PC-3 (cell line): ENCODE data around the gene FALEC. TPM values are rescaled to one million over a fixed set of nuclear protein-coding genes. Genes with fewer than 3 reads are reported as not detected.

Source experiments
- ATAC-seq: fragments of 200-7000 bp; cut with Tn5 transposase; 2 replicates; pipeline ENCODE4 v1.9.1; 2020; ENCODE audit warnings: mild to moderate bottlenecking, moderate library complexity
- BruUV-seq: library from RNA; stranded (reverse); fragments of 400-500 nt; replicated peaks from 2 replicates; lab custom pipeline; 2021; lab: Mats Ljungman, UMichigan
- CTCF ChIA-PET: fragments of 300-600 bp; sonication (Branson Sonifier 250); formaldehyde crosslinking; loops from one replicate; lab custom pipeline; 2022; ENCODE audit warnings: antibody characterized with exemption; lab: Charles Lee
- POLR2A ChIA-PET: fragments of 300-600 bp; sonication (Branson Sonifier 250); formaldehyde crosslinking; loops from one replicate; lab custom pipeline; 2022; ENCODE audit warnings: antibody characterized with exemption; ENCODE audit not compliant: unreplicated experiment; lab: Charles Lee
- DNase-seq: peaks from one replicate; pipeline ENCODE4 v3.0.0-alpha.2; 2015
- H2AFZ ChIP-seq: fragments of 300-600 bp; sonication (generic); 2 replicates; pipeline ENCODE4 v1.6.0; 2016; ENCODE audit warnings: antibody characterized with exemption, low read length
- H3F3A ChIP-seq: fragments of 300-600 bp; sonication (generic); one replicate; pipeline ENCODE4 v1.6.0; 2017; ENCODE audit warnings: antibody characterized with exemption, low read length, control low read depth, mild to moderate bottlenecking; ENCODE audit not compliant: unreplicated experiment
- H3K27ac ChIP-seq: fragments of 300-600 bp; sonication (generic); 2 replicates; pipeline ENCODE4 v1.5.1; 2016; ENCODE audit warnings: mild to moderate bottlenecking, low read length
- H3K27me3 ChIP-seq: fragments of 300-600 bp; sonication (generic); 2 replicates; pipeline ENCODE4 v1.6.1; 2016; ENCODE audit warnings: low read length, mixed read lengths
- H3K36me3 ChIP-seq: fragments of 300-600 bp; sonication (generic); 2 replicates; pipeline ENCODE4 v1.6.1; 2016; ENCODE audit warnings: low read depth, mixed run types, low read length, mixed read lengths
- H3K4me1 ChIP-seq: fragments of 300-600 bp; sonication (generic); 2 replicates; pipeline ENCODE4 v1.5.1; 2016; ENCODE audit warnings: low read length; ENCODE audit not compliant: insufficient read depth
- H3K4me2 ChIP-seq: fragments of 300-600 bp; sonication (generic); 2 replicates; pipeline ENCODE4 v1.6.0; 2016; ENCODE audit warnings: low read length
- H3K4me3 ChIP-seq: fragments of 300-600 bp; sonication (generic); 2 replicates; pipeline ENCODE4 v1.5.1; 2016; ENCODE audit warnings: mild to moderate bottlenecking, low read length, mixed read lengths
- H3K79me2 ChIP-seq: fragments of 300-600 bp; sonication (generic); 2 replicates; pipeline ENCODE4 v1.6.1; 2017; ENCODE audit warnings: low read length, mixed read lengths
- H3K9ac ChIP-seq: fragments of 300-600 bp; sonication (generic); 2 replicates; pipeline ENCODE4 v1.6.0; 2016; ENCODE audit warnings: mild to moderate bottlenecking, low read length
- H3K9me2 ChIP-seq: fragments of 300-600 bp; sonication (generic); replicated peaks from 2 replicates; pipeline ENCODE4 v1.6.1; 2016; ENCODE audit warnings: mixed run types, low read length, mixed read lengths
- H3K9me3 ChIP-seq: fragments of 300-600 bp; sonication (generic); 2 replicates; pipeline ENCODE4 v1.6.1; 2016; ENCODE audit warnings: low read length, mixed read lengths
- H4K20me1 ChIP-seq: fragments of 300-600 bp; sonication (generic); 2 replicates; pipeline ENCODE4 v1.6.1; 2016; ENCODE audit warnings: low read length, mixed read lengths
- EZH2 ChIP-seq: fragments of 300-600 bp; sonication (generic); IDR thresholded peaks from one replicate; pipeline ENCODE4 v1.6.1; 2017; ENCODE audit warnings: antibody characterized with exemption, mild to moderate bottlenecking, low read length; ENCODE audit not compliant: unreplicated experiment
- EZH2phosphoT487 ChIP-seq: fragments of 300-600 bp; sonication (generic); IDR thresholded peaks from 2 replicates; pipeline ENCODE4 v1.6.1; 2018; ENCODE audit warnings: mild to moderate bottlenecking, antibody characterized with exemption, low read length, borderline replicate concordance
- intact Hi-C: fragments of 100-400 bp; cut with micrococcal nuclease; formaldehyde crosslinking; loops from 2 replicates; pipeline ENCODE4 v1.9.0; 2023
- total RNA-seq: library from RNA; depleted of rRNA; stranded (reverse); fragments of >200 nt; gene quantifications from 2 replicates; pipeline ENCODE4 v1.2.3, GENCODE V29; 2014
- TF ChIP-seq, protein P1 (sequence below): fragments of 300-600 bp; sonication (generic); conservative IDR thresholded peaks from 2 replicates; pipeline ENCODE4 v1.5.1; 2017; ENCODE audit warnings: antibody characterized with exemption, low read depth, mild to moderate bottlenecking, low read length

The FALEC gene
- total RNA-seq, 1 experiment from 2014 or later: 0.73 TPM

GRCh38 chr1:150561974-150562445, 46.5 kb downstream of the FALEC start:
- H2AFZ ChIP-seq: peak overlapping the region; percentile 69
- no TSS peak for BruUV-seq
- peak overlapping the region; percentile 69 for H3K4me3 ChIP-seq
- H3K4me2 ChIP-seq: peak overlapping the region; percentile 94
- H3K27me3 ChIP-seq: no peaks in the 10 kb centered on the region
- H3F3A ChIP-seq: peaks cover 3% of the 10 kb centered on the region
- DNase-seq (peak; percentile 91), ATAC-seq (peak; percentile 68)
- H3K36me3 ChIP-seq: no peaks in the 10 kb centered on the region
- peaks cover 37% of the 10 kb centered on the region for H3K4me1 ChIP-seq
- no peaks in the 10 kb centered on the region for H3K9me2 ChIP-seq
- intact Hi-C loops: loop anchor here (1.0 to 10.0 kb wide), 6 partner anchors 17 to 433 kb away; partner anchors contain the start of genes GOLPH3L, MCL1 and SETDB1
- CTCF ChIA-PET: interaction anchor here (0.6 to 2.2 kb wide), 4 partner anchors 18 to 251 kb away, joined by 3 to 7 read pairs (median 4); partner anchors contain the start of genes ENSA and MCL1
- POLR2A ChIA-PET: interaction anchor here (0.5 to 2.3 kb wide), 12 partner anchors 9 to 818 kb away, joined by 3 to 31 read pairs (median 4); partner anchors contain the start of genes CERS2, ENSA, FALEC and MCL1
- H3K9ac ChIP-seq: peak overlapping the region; percentile 89
- H4K20me1 ChIP-seq: no peaks in the 10 kb centered on the region
- H3K79me2 ChIP-seq: peaks cover 19% of the 10 kb centered on the region
- no peaks in the 10 kb centered on the region for H3K9me3 ChIP-seq
- TF ChIP-seq, protein P1, sequence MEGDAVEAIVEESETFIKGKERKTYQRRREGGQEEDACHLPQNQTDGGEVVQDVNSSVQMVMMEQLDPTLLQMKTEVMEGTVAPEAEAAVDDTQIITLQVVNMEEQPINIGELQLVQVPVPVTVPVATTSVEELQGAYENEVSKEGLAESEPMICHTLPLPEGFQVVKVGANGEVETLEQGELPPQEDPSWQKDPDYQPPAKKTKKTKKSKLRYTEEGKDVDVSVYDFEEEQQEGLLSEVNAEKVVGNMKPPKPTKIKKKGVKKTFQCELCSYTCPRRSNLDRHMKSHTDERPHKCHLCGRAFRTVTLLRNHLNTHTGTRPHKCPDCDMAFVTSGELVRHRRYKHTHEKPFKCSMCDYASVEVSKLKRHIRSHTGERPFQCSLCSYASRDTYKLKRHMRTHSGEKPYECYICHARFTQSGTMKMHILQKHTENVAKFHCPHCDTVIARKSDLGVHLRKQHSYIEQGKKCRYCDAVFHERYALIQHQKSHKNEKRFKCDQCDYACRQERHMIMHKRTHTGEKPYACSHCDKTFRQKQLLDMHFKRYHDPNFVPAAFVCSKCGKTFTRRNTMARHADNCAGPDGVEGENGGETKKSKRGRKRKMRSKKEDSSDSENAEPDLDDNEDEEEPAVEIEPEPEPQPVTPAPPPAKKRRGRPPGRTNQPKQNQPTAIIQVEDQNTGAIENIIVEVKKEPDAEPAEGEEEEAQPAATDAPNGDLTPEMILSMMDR: no peak
- TF ChIP-seq EZH2: no peak
- TF ChIP-seq EZH2phosphoT487: no peak
- H3K27ac ChIP-seq: peak overlapping the region; percentile 96

GRCh38 chr1:150562446-150563339, 47.1 kb downstream of the FALEC start:
- Histone ChIP-seq H2AFZ (no peak overlapping the region), H3K27ac (peak overlapping the region; percentile 96), H3K4me2 (peak overlapping the region; percentile 94), H3K4me3 (peak overlapping the region; percentile 69), H4K20me1 (no peaks in the 10 kb centered on the region), H3F3A (peaks cover 3% of the 10 kb centered on the region), H3K79me2 (peaks cover 26% of the 10 kb centered on the region), H3K9me3 (no peaks in the 10 kb centered on the region), H3K9ac (peak overlapping the region; percentile 89), H3K9me2 (no peaks in the 10 kb centered on the region), H3K27me3 (no peaks in the 10 kb centered on the region), H3K36me3 (no peaks in the 10 kb centered on the region), H3K4me1 (peaks cover 42% of the 10 kb centered on the region)
- ATAC-seq: no peak
- DNase-seq: peak; percentile 28
- CTCF ChIA-PET: interaction anchor here (0.6 to 2.2 kb wide), 4 partner anchors 17 to 251 kb away, joined by 3 to 7 read pairs (median 4); partner anchors contain the start of genes ENSA and MCL1
- BruUV-seq: no TSS peak
- intact Hi-C loops: loop anchor here (5.0 to 10.0 kb wide), 3 partner anchors 135 to 432 kb away; partner anchors contain the start of genes GOLPH3L and SETDB1
- POLR2A ChIA-PET: interaction anchor here (0.5 to 2.3 kb wide), 10 partner anchors 10 to 817 kb away, joined by 3 to 31 read pairs (median 5); partner anchors contain the start of genes CERS2, ENSA, FALEC and MCL1
- no peak for TF ChIP-seq EZH2
- TF ChIP-seq, protein P1: no peak
